ENCODE results near the gene SYNC. TPM values are rescaled to one million over a fixed set of nuclear protein-coding genes. Genes with fewer than 3 reads are reported as not detected.

SYNC gene
- total RNA-seq, 1 donor from 2014 or later, result 0.12 TPM

- Mint-ChIP-seq H3K9me3 (no peaks in the 10 kb centered on the region), H3K27me3 (ENCODE audit: low read depth) (no peaks in the 10 kb centered on the region), H3K4me3 (no peak overlapping the region), H3K36me3 (ENCODE audit: low read depth) (no peaks in the 10 kb centered on the region), H3K27ac (ENCODE audit: unreplicated experiment) (no peak overlapping the region), H3K4me1 (peaks cover 34% of the 10 kb centered on the region)
- no peak for TF ChIP-seq CTCF (conservative IDR thresholded peaks at IDR 0.05)
- DNase-seq (ENCODE audit: low read depth, low spot score), result no peak
Measured at GRCh38 chr1:32729254-32730046, 26.9 kb upstream of the SYNC start.

- DNase-seq (ENCODE audit: low read depth, low spot score), result no peak
- Mint-ChIP-seq H3K4me3 (no peak overlapping the region), H3K27me3 (ENCODE audit: low read depth) (no peaks in the 10 kb centered on the region), H3K36me3 (ENCODE audit: low read depth) (no peaks in the 10 kb centered on the region), H3K27ac (ENCODE audit: unreplicated experiment) (no peak overlapping the region), H3K9me3 (no peaks in the 10 kb centered on the region), H3K4me1 (peaks cover 27% of the 10 kb centered on the region)
- TF ChIP-seq CTCF (conservative IDR thresholded peaks at IDR 0.05), result no peak
Measured at GRCh38 chr1:32728413-32729077, 26.0 kb upstream of the SYNC start.

GRCh38 chr1:32727876-32728275 lies 25.3 kb upstream of the SYNC start:
- no peaks in the 10 kb centered on the region for H3K27me3 Mint-ChIP-seq (ENCODE audit: low read depth)
- H3K27ac Mint-ChIP-seq (ENCODE audit: unreplicated experiment), result no peak overlapping the region
- H3K4me1 Mint-ChIP-seq, result peaks cover 24% of the 10 kb centered on the region
- H3K4me3 Mint-ChIP-seq, result no peak overlapping the region
- no peak for TF ChIP-seq CTCF (conservative IDR thresholded peaks at IDR 0.05)
- no peaks in the 10 kb centered on the region for H3K9me3 Mint-ChIP-seq
- H3K36me3 Mint-ChIP-seq (ENCODE audit: low read depth), result no peaks in the 10 kb centered on the region
- DNase-seq (ENCODE audit: low read depth, low spot score), result no peak

GRCh38 chr1:32725615-32725982 lies 23.0 kb upstream of the SYNC start:
- Mint-ChIP-seq H3K27ac (ENCODE audit: unreplicated experiment) (no peak overlapping the region), H3K4me3 (no peak overlapping the region), H3K36me3 (ENCODE audit: low read depth) (no peaks in the 10 kb centered on the region), H3K4me1 (peaks cover 19% of the 10 kb centered on the region), H3K27me3 (ENCODE audit: low read depth) (no peaks in the 10 kb centered on the region), H3K9me3 (no peaks in the 10 kb centered on the region)
- no peak for TF ChIP-seq CTCF (conservative IDR thresholded peaks at IDR 0.05)
- no peak for DNase-seq (ENCODE audit: low read depth, low spot score)

GRCh38 chr1:32724678-32725614 lies 22.4 kb upstream of the SYNC start:
- no peaks in the 10 kb centered on the region for H3K27me3 Mint-ChIP-seq (ENCODE audit: low read depth)
- H3K27ac Mint-ChIP-seq (ENCODE audit: unreplicated experiment), result no peak overlapping the region
- H3K4me3 Mint-ChIP-seq, result no peak overlapping the region
- H3K36me3 Mint-ChIP-seq (ENCODE audit: low read depth), result no peaks in the 10 kb centered on the region
- no peak for TF ChIP-seq CTCF (conservative IDR thresholded peaks at IDR 0.05)
- DNase-seq (ENCODE audit: low read depth, low spot score), result no peak
- H3K9me3 Mint-ChIP-seq, result no peaks in the 10 kb centered on the region
- H3K4me1 Mint-ChIP-seq, result peaks cover 19% of the 10 kb centered on the region

All from neural crest cell (in vitro differentiated cells).